ENCODE data around the gene RAVER1.

Gene RAVER1

GRCh38 chr19:10362259-10362658, 28.9 kb upstream of the RAVER1 start:
- TF ChIP-seq CTCF (conservative IDR thresholded peaks at IDR 0.05; ENCODE audit: low read depth): no peak
- ChIA-PET CTCF (no interaction called here), POLR2A (ENCODE audit: low non-redundant PET) (no interaction called here)
- DNase-seq (ENCODE audit: low spot score): no peak
- no peak overlapping the region for H3K27ac ChIP-seq

DNA sequence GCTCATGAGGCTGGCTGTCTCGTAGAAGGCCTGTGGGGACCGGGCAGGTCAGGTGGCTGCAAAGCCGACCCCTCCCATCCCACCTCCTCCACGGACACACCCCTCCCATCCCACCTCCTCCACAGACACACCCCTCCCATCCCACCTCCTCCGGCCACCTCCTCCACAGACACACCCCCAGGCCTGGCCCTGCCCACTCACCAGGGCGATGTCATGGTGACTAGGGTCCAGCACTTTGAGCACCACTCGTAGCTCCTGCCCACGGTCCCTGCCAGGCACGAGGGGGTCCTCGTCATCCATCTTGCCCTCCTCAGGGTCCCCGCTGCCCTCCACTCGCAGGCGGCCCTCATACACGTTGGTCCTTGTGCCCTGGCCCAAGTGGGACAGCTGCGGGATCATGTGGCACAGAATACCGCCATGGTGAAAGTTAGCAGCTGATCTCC, 28.3 kb upstream of the RAVER1 start:
- H3K27ac ChIP-seq: no peak overlapping the region
- CTCF ChIA-PET: no interaction called here
- TF ChIP-seq CTCF (conservative IDR thresholded peaks at IDR 0.05; ENCODE audit: low read depth): no peak
- DNase-seq (ENCODE audit: low spot score): no peak
- POLR2A ChIA-PET (ENCODE audit: low non-redundant PET): no interaction called here

DNA sequence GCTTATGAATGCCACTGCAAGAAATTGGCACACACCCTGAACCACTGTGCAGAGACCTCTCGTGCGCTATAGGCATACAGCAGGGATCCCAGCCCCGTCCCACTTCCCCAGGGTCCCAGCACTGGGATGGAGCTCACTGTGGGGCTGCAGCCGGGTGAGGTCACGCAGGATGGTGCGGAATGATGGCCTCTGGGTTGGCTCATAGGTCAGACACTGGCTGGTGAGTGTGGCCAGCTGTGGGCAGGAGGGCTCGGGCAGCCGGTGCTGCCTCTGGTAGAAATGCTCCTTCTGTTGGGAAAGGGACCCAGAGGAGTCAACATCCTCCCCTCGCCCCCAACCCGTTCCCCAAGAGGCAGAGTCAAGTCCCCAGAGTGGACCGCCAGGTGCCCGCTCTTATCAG, 23.1 kb upstream of the RAVER1 start:
- TF ChIP-seq CTCF (conservative IDR thresholded peaks at IDR 0.05; ENCODE audit: low read depth): no peak
- H3K27ac ChIP-seq: peak overlapping the region; percentile 8
- ChIA-PET POLR2A (ENCODE audit: low non-redundant PET) (no interaction called here), CTCF (no interaction called here)
- no peak for DNase-seq (ENCODE audit: low spot score)

DNA sequence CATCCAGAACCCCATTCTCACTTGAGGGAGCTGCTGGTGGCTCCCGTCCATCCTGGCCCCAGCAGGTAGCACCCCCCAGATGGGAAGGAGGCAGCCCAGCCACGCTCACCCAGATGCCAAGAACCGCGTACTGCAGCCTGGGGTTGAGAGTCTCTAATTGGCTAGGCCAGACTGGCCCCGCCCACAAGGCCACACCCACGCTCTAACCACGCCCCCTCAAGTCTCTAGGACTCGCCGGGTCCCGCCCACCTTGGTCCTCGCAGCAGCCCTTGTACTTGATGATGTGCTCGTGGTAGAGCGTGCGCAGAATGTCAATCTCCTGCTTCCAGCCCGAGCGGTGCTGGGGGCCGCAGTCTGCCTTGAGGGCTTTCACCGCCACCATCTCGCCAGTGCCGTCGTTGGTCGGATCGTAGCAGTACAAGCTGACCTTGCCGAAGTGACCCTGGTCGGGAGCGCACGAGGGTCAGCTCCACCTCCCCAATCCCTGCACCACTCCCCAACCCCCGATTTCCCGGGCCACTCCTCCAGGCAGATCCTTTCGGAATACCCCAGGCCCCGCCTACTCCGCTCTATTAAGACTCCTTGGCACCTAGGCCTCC, 20.6 kb upstream of the RAVER1 start:
- no peak overlapping the region for H3K27ac ChIP-seq
- TF ChIP-seq CTCF (conservative IDR thresholded peaks at IDR 0.05; ENCODE audit: low read depth): no peak
- POLR2A ChIA-PET (ENCODE audit: low non-redundant PET): no interaction called here
- peak; percentile 45 for DNase-seq (ENCODE audit: low spot score)
- CTCF ChIA-PET: no interaction called here

- TF ChIP-seq CTCF (conservative IDR thresholded peaks at IDR 0.05; ENCODE audit: low read depth): no peak
- no peak for DNase-seq (ENCODE audit: low spot score)
- POLR2A ChIA-PET (ENCODE audit: low non-redundant PET): no interaction called here
- no peak overlapping the region for H3K27ac ChIP-seq
- CTCF ChIA-PET: no interaction called here
These were observed 19.7 kb upstream of the RAVER1 start for GRCh38 chr19:10352764-10353671.

- CTCF ChIA-PET: no interaction called here
- no peak overlapping the region for H3K27ac ChIP-seq
- TF ChIP-seq CTCF (conservative IDR thresholded peaks at IDR 0.05; ENCODE audit: low read depth): no peak
- POLR2A ChIA-PET (ENCODE audit: low non-redundant PET): no interaction called here
- no peak for DNase-seq (ENCODE audit: low spot score)
These were observed 13.2 kb upstream of the RAVER1 start for GRCh38 chr19:10346509-10346908.
